Colon (tissue), 2 donors: Measurements from ENCODE around the gene C17orf114.

Experiments used
- FAIRE-seq: peaks from 2 replicates; lab custom pipeline; 2012; peaks lifted over from hg19 to GRCh38; lab: Jason Lieb, UNC
- donor health status: control.
- donor health status: control.

Gene C17orf114

DNA sequence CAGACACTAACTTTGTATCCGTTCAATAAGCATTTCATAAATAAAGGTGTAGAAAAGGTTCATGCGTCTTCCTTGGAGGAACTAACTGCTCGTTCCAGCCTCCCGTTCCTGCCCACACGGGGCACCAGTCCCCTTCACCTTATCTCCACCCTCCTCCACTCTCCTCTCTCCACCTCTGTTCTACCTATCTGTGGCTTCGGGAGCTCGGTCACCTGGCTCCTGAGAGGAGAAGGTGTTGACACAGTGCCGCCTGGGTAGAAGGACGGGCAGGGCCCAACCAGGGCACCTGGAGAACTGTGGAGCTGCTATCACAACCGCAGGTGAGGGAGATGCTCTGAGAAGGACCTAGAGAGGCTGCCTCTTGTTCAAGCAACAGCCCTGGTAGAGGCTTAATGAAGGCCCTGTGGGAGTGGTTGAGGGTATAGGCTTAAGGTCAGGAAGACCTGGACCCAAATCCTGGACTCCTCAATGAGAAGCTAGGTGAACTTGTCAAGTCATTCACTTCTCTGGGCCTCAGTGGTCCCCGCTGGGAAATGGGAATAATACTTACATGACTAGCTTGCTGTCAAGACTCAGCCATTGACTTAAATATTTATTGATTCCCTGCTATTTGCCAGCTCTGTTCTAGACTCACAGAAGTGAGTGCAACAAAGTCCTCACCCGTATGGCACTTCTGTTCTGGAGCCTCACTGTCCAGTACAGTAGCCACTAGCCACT, 21.4 kb upstream of the C17orf114 start:
- no peak for FAIRE-seq

DNA sequence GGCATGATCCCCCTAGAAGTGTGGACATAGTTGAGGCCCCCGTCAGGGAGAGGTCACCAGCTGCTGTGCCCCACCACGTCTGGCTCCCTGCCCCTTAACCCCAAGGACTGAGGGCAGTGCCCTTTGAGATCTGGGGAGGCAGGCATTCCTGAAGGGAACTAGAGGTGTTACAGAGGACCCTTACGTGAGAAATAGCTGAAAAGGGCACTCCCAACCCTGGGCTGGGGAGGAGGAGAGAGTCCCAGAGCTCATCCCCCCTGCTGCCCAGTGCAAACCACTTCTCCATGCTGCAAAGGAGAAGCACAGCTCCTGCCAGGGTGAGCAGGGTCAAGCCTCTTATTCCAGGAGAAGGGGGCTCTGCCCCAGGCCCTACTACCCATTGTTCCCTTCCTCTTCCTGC, 20.7 kb upstream of the C17orf114 start:
- FAIRE-seq = no peak

DNA sequence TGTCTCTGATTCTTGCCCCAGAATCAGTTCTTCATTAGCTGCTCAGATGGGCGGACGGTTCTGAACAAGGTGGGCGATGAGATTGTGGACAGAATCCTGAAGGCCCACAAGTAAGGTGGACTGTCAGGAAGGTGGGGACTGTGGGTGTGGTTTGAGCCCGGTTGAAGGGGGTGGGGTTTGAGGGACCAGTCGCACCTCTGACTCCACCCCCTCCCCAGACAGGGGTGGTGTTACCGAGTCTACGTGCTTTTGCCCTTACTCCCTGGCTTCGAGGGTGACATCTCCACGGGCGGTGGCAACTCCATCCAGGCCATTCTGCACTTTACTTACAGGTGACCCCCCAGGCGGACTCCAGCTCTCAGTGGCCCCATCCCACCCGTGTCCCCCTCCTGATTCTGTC, 16.1 kb upstream of the C17orf114 start:
- FAIRE-seq = no peak

DNA sequence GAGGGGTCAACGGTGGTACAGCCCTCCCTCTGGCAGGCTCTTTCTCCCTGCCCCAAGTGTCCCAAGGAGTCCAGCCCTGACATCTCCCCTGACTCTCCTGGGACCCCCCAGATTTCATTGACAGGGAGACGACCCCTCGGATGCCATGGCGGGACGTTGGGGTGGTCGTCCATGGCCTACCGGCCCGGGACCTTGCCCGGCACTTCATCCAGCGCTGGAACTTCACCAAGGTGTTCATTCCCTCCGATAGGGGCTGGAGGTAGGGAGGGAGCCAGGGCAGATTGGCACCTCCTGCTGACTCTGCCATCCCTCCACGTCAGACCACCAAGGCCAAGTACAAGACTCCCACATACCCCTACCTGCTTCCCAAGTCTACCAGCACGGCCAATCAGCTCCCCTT, 14.7 kb upstream of the C17orf114 start:
- no peak for FAIRE-seq

DNA sequence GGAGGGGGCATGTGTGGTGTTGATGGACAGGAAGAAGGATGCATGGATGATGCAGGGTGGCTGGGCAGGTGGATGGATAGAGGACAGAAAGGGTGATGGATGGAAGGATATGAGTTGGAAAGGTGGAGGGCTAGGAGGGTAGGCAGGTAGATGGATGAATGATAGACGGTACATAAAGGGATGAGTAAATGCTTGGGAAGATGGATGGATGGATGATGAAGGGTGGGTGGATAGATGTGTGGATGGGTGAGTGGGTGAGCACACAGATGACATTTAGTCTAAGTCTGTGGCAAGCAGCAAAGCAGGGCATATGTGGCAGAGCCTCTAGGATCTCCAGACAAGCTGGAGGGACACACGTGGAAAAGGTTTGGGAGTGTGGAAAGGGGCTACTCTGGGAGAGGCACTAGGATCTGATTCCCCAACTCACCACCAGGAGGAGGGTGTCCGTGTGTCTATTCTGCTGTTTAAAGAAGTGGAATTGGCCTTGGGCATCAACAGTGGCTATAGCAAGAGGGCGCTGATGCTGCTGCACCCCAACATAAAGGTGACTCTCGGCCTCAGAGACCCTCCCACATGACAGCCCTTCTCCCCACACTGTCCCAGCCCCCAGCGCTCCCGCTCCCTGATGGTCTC, 13.0 kb upstream of the C17orf114 start:
- no peak for FAIRE-seq

DNA sequence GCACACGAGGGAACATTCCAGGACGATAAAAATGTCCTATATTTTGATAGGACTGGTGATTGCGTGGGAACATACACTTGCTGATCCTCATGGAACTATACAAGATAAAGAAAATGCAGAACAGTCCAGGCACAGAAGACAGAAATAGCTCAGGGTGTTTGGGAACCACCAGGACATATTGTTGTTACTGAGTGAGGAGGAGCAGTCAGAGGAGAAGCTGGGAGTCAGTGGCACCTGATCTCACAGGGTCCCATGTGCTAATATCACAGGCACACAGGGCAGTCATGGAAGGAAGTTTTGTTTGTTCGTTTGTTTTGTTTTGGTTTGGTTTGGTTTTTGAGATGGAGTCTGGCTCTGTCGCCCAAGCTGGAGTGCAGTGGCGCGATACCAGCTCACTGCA, 10.6 kb upstream of the C17orf114 start:
- no peak for FAIRE-seq

DNA sequence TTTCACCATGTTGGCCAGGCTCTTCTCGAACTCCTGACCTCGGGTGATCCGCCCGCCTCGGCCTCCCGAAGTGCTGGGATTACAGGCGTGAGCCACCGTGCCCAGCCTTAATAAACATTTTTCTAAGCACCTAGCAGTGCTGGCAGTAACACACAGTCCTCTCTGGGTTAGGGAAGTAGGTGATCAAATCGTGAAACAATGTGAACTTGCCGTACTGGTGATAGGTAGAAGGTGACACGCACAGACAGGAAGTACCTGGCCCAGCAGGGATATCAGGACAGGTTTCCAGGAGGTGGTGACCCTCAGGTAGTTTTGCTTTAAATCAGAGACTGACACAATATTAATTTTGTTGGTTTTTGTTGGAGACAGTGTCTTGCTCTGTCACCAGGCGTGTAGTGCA, 9.3 kb upstream of the C17orf114 start:
- FAIRE-seq = no peak

DNA sequence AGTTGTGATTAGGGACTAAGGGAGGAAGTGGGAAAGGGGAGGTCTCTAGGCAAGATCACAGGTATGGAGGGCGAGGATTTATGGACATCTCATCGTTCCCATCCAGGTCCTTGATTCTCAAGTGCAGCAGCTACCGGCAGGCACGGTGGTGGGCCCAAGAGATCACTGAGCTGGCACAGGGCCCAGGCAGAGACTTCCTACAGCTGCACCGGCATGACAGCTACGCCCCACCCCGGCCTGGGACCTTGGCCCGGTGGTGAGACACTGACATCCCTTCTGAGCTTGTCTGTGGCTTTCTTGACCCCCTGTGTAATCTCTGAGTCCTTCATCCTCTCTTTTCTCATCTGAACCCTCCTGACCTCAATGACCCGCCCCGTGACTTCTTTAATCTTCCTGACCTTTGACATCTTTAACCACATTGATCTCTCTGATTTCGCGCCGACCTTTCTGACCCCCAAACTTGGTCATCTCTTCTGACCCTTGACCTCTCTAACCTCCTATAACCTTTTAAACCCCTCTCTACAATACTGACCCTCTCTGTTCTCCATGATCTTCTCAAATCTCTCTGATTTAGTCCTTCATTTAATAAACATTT, 8.7 kb upstream of the C17orf114 start:
- no peak for FAIRE-seq

DNA sequence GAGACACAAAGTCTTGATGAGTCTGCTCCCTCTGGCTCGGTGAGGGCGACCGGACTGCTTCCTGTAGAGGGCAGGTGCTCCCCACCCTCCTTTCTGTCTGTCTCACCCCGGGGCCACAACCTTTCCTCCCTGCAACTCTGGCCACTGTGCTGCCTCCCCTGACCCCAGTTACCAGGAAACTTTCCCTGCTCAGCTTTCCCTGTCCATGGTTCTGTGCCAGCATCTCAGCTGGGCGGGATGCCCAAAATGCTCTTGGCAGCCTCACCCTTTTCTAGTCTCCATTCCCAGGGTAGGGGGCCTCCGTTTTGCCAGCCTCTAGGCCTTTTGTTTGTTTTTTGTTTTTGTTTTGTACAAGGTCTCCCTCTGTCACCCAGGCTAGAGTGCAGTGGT, 6.2 kb upstream of the C17orf114 start:
- FAIRE-seq = no peak

DNA sequence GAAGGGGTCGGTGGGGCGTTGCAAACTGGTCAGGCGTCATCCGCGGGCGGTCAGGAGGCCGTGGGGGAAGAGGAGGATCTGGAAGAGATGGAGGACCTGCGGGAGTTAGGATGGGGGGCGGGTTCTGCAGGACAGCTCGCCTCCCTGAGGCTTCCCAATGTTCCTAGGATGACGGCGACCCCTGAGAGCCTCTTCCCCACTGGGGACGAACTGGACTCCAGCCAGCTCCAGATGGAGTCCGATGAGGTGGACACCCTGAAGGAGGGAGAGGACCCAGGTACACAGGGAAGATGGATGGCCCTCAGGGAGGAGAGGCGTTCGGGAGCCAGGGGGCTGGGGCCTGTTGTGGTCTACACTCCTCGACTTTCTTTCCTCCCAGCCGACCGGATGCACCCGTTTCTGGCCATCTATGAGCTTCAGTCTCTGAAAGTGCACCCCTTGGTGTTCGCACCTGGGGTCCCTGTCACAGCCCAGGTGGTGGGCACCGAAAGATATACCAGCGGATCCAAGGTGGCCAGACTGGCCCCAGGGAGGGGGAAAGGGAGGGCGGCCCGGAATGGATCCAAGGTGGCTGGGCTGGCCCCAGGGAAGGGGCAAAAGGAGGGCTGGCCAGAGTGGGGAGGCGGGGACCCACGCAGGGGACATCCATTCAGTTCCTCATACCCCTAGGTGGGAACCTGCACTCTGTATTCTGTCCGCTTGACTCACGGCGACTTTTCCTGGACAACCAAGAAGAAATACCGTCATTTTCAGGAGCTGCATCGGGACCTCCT, 5.7 kb upstream of the C17orf114 start:
- no peak for FAIRE-seq

DNA sequence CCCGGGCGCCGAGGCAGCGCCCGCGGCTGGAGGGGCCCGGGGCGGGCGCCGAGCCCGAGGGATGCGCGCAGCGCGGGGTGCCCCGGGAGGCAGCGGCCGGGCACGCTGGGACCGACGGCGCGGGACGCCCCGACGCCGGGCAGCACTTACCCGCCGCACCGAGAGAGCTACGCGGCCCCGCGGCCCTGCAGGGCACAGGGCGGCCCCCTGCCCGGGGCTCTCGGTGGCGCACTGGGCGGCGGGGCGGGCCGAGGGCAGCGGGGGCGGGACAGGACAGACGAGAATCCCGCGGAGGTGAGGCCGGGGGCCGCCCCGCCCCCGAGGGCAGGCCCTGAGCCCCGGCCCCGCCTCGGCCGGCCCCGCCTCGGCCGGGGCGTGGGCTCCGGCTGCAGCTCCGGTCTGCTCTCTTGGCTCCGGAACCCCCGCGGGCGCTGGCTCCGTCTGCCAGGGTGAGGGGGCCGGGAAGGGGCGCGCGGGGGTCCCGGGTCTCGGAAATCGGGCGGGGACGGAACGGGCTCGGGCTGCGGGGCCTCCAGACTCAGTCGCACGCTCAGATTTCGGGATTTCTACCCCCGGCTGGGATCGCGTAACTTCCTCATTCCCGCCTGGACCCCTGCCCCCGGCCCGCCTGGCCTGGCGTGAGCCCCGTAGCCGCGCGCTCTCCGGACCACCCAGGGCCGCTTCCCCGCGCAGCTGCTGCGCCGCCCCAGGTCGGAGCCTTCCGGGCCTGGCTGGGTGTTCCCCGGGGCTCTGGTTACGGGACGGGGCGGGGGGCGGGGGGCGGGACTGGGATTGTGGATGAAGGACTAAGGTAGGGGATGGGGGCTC, 4.9 kb upstream of the C17orf114 start, which contains the start of gene PLD2:
Gene PLD2 (plus strand): TSS at position 376 of the 828 bp plus-strand sequence. CDS start 621 bp downstream, outside the sequence.
- FAIRE-seq = no peak

DNA sequence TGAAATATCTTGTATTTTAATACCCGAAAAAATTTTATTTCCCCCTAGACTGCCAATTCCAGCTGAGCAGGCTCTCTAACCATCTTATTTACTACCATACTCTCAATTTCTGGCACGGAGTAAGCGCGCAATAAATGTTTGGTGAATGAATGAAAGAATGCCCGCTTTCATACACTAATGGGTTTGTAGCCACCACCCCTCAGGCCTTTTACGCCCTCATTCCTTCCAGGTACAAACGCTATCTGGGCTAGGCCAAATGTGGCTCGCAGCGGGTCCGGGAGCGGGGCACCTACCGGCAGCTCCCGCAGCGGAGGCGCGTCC, 4.3 kb upstream of the C17orf114 start:
- FAIRE-seq = no peak

DNA sequence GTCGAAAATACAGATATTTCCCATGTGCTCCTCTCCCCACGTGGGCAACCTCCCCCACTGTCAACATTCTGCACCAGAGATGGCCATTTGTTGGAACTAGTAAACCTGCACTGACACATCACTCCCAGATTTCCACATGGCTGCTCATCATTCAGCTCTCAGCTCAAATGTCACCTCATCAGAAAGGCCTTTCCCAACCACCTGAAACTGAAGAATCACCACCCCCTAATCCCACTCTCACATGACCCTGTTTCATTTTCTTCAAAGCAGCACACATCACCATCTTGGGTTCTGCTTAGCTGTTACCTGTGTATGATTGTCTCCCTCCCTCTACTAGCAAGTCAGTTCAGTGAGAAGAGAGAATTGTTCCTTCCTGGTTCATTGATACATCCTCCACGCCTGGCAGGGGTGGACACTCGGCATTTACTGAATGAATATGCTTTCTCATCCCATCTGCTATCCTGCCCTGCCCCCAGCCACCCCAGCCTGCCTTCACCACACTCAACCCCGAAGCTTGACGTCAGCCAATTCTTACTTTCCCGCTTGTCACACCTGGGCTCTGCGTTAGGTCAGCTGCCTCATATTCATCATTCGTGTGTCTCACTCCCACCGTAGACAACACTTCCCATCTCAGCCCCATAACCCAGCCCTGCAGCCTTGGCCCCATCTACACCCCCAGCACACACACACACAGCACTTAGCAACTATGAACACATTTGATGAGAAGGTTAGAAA, 1.5 kb downstream of the C17orf114 start:
- FAIRE-seq = no peak

DNA sequence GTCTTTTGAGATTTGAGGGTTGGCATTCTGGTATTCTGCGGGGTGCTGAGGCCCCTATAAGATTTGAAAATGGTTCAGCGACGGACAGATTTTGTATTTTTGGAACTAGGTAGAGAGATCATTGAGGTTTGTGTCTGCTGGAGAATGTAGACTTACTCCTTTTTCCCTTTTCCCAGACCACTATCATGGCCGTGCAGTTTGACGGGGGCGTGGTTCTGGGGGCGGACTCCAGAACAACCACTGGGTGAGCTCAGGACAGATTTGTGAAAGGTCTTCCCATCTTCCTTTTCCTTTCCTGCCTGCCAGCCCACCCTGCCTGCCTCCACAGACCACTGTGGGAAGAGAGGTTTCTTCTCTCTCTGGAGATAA, 5.6 kb downstream of the C17orf114 start:
- no peak for FAIRE-seq

DNA sequence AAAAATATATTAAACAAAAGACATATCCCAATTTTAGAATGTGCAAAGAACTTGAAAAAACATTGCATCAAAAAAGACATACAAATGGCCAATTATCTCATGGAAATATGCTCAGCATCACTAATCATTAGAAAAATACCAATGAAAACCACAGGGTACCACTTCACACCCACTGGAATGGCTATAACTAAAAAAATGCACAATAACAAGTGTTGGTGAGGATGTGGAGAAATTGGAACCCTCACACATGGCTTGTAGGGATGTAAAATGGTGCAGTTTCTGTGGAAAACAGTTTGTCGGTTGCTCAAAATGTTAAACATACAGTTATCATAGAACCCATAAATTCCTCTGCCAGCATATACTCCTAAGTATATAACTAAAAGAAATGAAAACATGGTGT, 7.0 kb downstream of the C17orf114 start:
- FAIRE-seq = no peak

DNA sequence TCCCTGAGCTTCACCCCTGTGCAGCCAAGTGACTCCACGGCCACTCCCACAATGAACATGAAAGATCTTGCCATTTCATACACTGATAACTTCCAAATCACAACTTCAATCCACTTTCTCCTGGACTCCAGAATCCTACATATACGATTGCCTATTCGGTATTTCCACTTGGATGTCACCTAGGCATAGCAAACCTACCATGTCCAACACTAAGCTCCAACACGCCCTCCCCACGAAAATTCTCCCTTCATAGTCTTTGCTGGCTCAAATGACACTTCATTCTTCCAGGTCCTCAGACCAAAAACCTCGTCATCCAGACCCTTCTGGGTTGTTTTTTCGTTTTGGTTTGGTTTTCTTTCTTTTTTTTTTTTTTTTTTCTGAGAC, 11.4 kb downstream of the C17orf114 start:
- no peak for FAIRE-seq

DNA sequence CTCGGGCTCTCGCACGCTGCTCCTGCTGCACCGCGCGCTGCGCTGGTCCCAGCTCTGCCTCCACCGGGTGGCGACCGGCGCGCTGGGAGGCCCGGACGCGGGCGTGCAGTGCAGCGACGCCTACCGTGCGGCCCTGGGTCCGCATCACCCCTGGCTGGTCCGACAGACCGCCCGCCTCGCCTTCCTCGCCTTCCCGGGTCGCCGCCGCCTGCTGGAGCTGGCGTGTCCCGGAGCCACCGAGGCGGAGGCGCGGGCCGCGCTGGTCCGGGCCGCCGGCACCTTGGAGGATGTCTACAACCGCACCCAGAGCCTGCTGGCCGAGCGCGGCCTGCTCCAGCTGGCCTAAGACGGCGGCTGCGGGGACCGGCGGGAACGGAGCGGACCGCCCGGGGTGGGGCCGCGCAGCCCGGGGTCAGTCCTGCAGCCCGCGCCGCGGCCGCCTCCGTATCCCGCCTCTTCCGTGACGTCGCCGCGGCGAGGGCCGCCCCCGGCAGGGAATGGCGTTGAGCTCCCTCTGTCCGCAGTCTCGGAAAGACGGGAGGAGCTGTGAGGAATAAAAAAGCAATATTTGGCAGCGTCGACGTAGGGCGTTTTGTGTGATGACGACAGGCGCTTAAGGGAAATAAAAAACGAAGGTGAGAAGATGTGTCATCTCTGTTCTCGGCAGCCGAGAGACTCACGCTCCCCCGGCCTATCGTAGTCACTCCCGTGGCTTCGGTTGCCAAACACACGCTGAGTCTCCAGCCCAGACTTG, 12.0 kb downstream of the C17orf114 start:
- FAIRE-seq = no peak

DNA sequence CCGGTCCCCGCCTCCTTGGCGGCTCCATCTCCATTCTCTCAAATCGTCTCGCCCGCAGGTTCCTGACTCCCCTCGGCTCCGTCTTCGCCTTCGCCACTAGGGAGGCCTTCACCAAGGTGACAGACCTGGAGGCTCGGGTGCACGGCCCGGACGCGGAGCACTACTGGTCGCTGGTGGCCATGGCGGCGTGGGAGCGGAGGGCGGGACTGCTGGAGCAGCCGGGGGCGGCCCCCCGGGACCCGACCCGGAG, 12.5 kb downstream of the C17orf114 start:
- FAIRE-seq = no peak

DNA sequence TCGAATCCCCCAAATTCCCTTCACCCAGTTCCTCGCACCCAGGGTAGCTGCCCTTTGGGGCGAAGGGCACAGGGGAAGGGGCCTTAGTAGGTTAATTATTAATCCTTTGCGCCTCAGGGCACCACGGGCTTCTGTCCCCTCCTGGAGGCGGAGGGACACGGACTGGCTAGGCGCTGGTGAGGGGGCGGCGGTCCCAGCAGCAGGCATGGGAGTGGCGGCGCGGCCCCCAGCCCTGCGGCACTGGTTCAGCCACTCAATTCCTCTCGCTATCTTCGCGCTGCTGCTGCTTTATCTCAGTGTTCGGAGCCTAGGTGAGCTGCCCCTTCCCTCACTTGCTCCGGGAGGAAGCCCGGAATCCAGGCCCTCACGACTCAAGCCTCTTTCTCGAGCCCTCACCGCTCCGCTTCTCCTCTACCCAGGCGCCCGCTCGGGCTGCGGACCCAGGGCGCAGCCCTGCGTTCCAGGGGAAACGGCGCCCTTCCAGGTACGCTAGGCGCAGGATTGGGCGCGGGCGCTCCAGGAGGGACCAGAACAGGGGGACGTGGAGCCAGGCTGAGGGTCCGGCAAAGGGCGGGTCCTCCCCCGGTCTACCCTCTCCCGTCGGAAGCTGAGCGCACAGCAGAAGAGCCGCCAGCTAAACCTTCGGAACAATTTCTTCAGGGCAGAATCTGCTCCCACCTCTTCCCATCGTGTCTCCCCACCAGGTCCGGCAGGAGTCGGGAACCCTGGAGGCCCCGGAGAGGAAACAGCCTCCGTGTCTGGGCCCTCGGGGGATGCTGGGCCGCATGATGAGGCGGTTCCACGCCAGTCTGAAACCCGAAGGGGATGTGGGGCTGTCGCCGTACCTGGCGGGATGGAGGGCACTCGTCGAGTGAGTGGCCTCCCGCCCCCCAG, 13.1 kb downstream of the C17orf114 start, which contains the start of gene GLTPD2:
Gene GLTPD2 (plus strand): TSS at position 158 of the 894 bp plus-strand sequence. CDS start 48 bp downstream, at position 206.
- FAIRE-seq = no peak
